HG03439 (cell line): ENCODE measurements around the gene CCDC74B.
"Not testable (repeated sequence)": the region's sequence is repeated elsewhere in the genome, so short reads cannot be mapped to it uniquely, and the experiment has no call there.

ENCODE experiments used
- ATAC-seq: cut with Tn5 transposase; IDR thresholded peaks from one replicate; pipeline ENCODE4 v1.9.1; 2021; ENCODE audit warnings: mild to moderate bottlenecking, moderate library complexity; ENCODE audit not compliant: unreplicated experiment

Gene CCDC74B

DNA sequence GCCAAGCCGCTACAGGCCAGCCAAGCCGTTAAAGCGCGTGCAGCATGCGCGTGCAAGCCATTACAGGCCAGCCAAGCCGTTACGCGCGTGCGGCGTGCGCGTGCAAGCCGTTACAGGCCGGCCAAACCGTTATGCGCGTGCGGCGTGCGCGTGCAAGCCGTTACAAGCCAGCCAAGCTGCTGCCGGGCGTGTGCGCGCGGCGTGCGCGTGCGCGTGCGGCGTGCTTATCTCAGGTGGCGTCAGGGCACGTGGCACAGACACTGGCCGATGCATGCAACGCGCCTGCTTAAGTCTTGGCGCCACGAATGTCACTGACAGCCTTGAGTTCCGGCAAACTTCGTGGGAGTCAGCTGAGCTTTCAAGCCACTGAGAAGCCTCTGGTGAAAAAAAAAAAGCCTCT lies 24.0 kb downstream of the CCDC74B start:
- not testable (repeated sequence) for ATAC-seq

DNA sequence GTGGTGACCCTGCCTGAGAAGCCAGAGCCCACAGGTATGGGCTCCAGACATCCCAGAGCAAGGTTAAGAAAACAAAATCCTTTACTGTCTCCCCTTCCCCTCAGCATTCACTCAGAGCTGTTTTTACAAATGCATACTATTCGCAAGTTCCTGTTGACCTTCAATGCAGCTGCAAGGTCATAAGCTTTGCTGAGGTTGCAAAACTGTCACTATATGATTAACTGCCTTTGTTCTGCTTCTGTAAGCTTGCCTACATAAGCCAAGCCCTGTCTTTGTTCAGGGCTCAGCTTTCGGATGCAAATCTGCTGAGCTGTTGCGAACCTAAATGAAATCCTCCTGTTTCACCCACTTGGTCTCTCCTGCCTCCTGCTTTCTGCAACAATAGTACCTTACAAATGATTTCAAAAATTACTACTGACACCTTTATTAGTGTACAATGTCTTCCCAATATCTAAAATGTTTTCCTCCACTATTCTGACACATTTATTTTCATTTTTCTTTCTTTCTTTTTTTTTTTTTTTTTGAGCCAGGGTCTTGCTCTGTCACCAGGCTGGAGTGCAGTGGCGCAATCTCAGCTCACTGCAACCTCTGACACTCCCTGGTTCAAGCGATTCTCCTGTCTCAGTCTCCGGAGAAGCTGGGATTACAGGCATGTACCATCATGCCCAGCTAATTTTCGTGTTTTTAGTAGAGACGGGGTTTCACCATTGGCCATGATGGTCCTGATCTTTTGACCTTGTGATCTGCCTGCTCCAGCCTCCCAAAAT lies 42.1 kb downstream of the CCDC74B start:
- not testable (repeated sequence) for ATAC-seq
